ENCODE data around the gene IKZF3.
"Not testable (repeated sequence)": the region's sequence is repeated elsewhere in the genome, so short reads cannot be mapped to it uniquely, and the experiment has no call there.

IKZF3 gene

GRCh38 chr17:39711851-39712250 lies 152.3 kb downstream of the IKZF3 start:
- Histone ChIP-seq H3K9me3 (ENCODE audit: severe bottlenecking) (no peaks in the 10 kb centered on the region), H3K36me3 (peaks cover 3% of the 10 kb centered on the region; the same call in 1 of the 2 replicates), H3K27me3 (ENCODE audit: insufficient read depth, low read depth, severe bottlenecking) (no peaks in the 10 kb centered on the region), H3K27ac (no peak overlapping the region), H3K4me3 (ENCODE audit: low read depth, low read length) (no peak overlapping the region)
- no peak for DNase-seq
- no peak for TF ChIP-seq CTCF (IDR thresholded peaks at IDR 0.05; ENCODE audit: low read depth, low read length)

- H3K36me3 ChIP-seq; H3K4me3 ChIP-seq (ENCODE audit: low read depth, low read length); H3K9me3 ChIP-seq (ENCODE audit: severe bottlenecking); H3K27ac ChIP-seq; H3K27me3 ChIP-seq (ENCODE audit: insufficient read depth, low read depth, severe bottlenecking); DNase-seq: not testable (repeated sequence)
Measured at GRCh38 chr17:39711071-39711470, 153.0 kb downstream of the IKZF3 start.

- peaks cover 3% of the 10 kb centered on the region; the same call in 1 of the 2 replicates for H3K36me3 ChIP-seq
- H3K4me3 ChIP-seq (ENCODE audit: low read depth, low read length): no peak overlapping the region
- no peak overlapping the region for H3K27ac ChIP-seq
- no peak for TF ChIP-seq CTCF (IDR thresholded peaks at IDR 0.05; ENCODE audit: low read depth, low read length)
- H3K27me3 ChIP-seq (ENCODE audit: insufficient read depth, low read depth, severe bottlenecking): no peaks in the 10 kb centered on the region
- no peak for DNase-seq
- no peaks in the 10 kb centered on the region for H3K9me3 ChIP-seq (ENCODE audit: severe bottlenecking)
Measured at GRCh38 chr17:39709998-39710964, 153.8 kb downstream of the IKZF3 start.

- Histone ChIP-seq H3K9me3 (ENCODE audit: severe bottlenecking) (no peaks in the 10 kb centered on the region), H3K4me3 (ENCODE audit: low read depth, low read length) (no peak overlapping the region), H3K27ac (no peak overlapping the region), H3K27me3 (ENCODE audit: insufficient read depth, low read depth, severe bottlenecking) (no peaks in the 10 kb centered on the region), H3K36me3 (peaks cover 3% of the 10 kb centered on the region; the same call in 1 of the 2 replicates)
- DNase-seq: peak; percentile 50
- TF ChIP-seq CTCF (IDR thresholded peaks at IDR 0.05; ENCODE audit: low read depth, low read length): no peak
Measured at GRCh38 chr17:39709319-39709997, 154.7 kb downstream of the IKZF3 start.
